Neural progenitor cell (in vitro differentiated cells): ENCODE measurements around the gene DRD2.

ENCODE experiments used
- CTCF ChIP-seq: fragments of 200-600 bp; sonication (generic); IDR thresholded peaks from 2 replicates; pipeline ENCODE4 v1.5.1; 2017; ENCODE audit warnings: antibody characterized with exemption, mild to moderate bottlenecking
- EZH2 ChIP-seq: fragments of 200-600 bp; sonication (generic); IDR thresholded peaks from 2 replicates; pipeline ENCODE4 v1.6.1; 2017; ENCODE audit warnings: antibody characterized with exemption, mild to moderate bottlenecking, moderate library complexity
- EZH2phosphoT487 ChIP-seq: fragments of 200-600 bp; sonication (generic); IDR thresholded peaks from 2 replicates; pipeline ENCODE4 v1.6.1; 2017; ENCODE audit warnings: antibody characterized with exemption

GRCh38 chr11:113504071-113504470 lies 28.9 kb upstream of the DRD2 start:
- no peak for TF ChIP-seq CTCF
- no peak for TF ChIP-seq EZH2
- no peak for TF ChIP-seq EZH2phosphoT487
